SK-N-SH (cell line): ENCODE results near the gene DOCK3. TPM values are rescaled to one million over a fixed set of nuclear protein-coding genes. Genes with fewer than 3 reads are reported as not detected.
A peak's percentile ranks its signal among the peaks of the same experiment; 100 is the strongest.

Experiments
- CTCF ChIA-PET: fragments of 300-600, 350-600 bp; formaldehyde crosslinking; extraction: SDS; loops from one replicate; lab custom pipeline; 2021; lab: Yijun Ruan, JAX
- POLR2A ChIA-PET: fragments of 350-600 bp; sonication (Branson Sonifier 250); formaldehyde crosslinking; extraction: SDS; loops from one replicate; lab custom pipeline; 2020; ENCODE audit warnings: antibody characterized with exemption, inconsistent platforms; lab: Yijun Ruan, JAX
- DNase-seq: peaks from one replicate; pipeline ENCODE4 v3.0.0; 2012
- H2AFZ ChIP-seq: fragments of 200-600 bp; sonication (generic); 2 replicates; pipeline ENCODE4 v1.8.1; 2016; ENCODE audit warnings: antibody characterized with exemption, mild to moderate bottlenecking, low read depth
- H3F3A ChIP-seq: fragments of 200-600 bp; sonication (generic); replicated peaks from 2 replicates; pipeline ENCODE3; 2016; ENCODE audit warnings: antibody characterized with exemption, mild to moderate bottlenecking; ENCODE audit not compliant: insufficient read depth
- H3K27ac ChIP-seq, 2 experiments: fragments of 200-500 bp in 1 of 2; fragments of 200-600 bp in 1 of 2; sonication (Bioruptor generic) in 1 of 2; sonication (generic), shearing (Covaris generic) in 1 of 2; 2 replicates each; pipeline versions ENCODE4 v1.5.1 to v1.6.1; 2014 to 2016; ENCODE audit warnings: low read depth in 2 of 2, inconsistent platforms in 1 of 2, low read length in 1 of 2, mild to moderate bottlenecking in 1 of 2, mixed read lengths in 1 of 2
- H3K27me3 ChIP-seq: fragments of 200-600 bp; sonication (generic), shearing (Covaris generic); 2 replicates; pipeline ENCODE4 v1.6.1; 2016; ENCODE audit warnings: mixed run types; ENCODE audit not compliant: insufficient read depth
- H3K36me3 ChIP-seq, 2 experiments: fragments of 200-500 bp in 1 of 2; fragments of 200-600 bp in 1 of 2; sonication (Bioruptor generic) in 1 of 2; sonication (generic) in 1 of 2; replicated peaks in 1 of 2; 2 replicates each; pipeline versions ENCODE3 to v1.5.1; 2014 to 2016; ENCODE audit warnings: low read length in 1 of 2, mild to moderate bottlenecking in 1 of 2; ENCODE audit not compliant: insufficient read depth in 2 of 2, control insufficient read depth in 1 of 2
- H3K4me1 ChIP-seq, 2 experiments: fragments of 200-500 bp in 1 of 2; fragments of 200-600 bp in 1 of 2; sonication (Bioruptor generic) in 1 of 2; sonication (generic), shearing (Covaris generic) in 1 of 2; 2 replicates each; pipeline versions ENCODE4 v1.5.1 to v1.6.1; 2014 to 2016; ENCODE audit warnings: low read depth in 1 of 2, low read length in 1 of 2, mixed run types in 1 of 2; ENCODE audit not compliant: insufficient read depth in 2 of 2, control insufficient read depth in 1 of 2
- H3K4me2 ChIP-seq: fragments of 200-600 bp; sonication (generic), shearing (Covaris generic); 2 replicates; pipeline ENCODE4 v1.6.1; 2017; ENCODE audit warnings: mixed run types
- H3K4me3 ChIP-seq, 2 experiments: fragments of 200-500 bp in 1 of 2; fragments of 200-600 bp in 1 of 2; sonication (Bioruptor generic) in 1 of 2; sonication (generic), shearing (Covaris generic) in 1 of 2; 2 replicates each; pipeline versions ENCODE4 v1.5.1 to v1.8.1; 2014 to 2016; ENCODE audit warnings: low read depth in 2 of 2, inconsistent platforms in 1 of 2, low read length in 1 of 2, mild to moderate bottlenecking in 1 of 2, mixed read lengths in 1 of 2, moderate library complexity in 1 of 2
- H3K79me2 ChIP-seq: fragments of 200-600 bp; sonication (generic); 2 replicates; pipeline ENCODE4 v1.8.1; 2017; ENCODE audit warnings: mild to moderate bottlenecking; ENCODE audit not compliant: insufficient read depth
- H3K9ac ChIP-seq: fragments of 200-600 bp; sonication (generic); 2 replicates; pipeline ENCODE4 v1.6.1; 2017; ENCODE audit warnings: mixed run types
- H3K9me2 ChIP-seq: fragments of 200-600 bp; sonication (generic); 2 replicates; pipeline ENCODE4 v1.6.1; 2017; ENCODE audit warnings: mixed run types
- H3K9me3 ChIP-seq: fragments of 200-600 bp; sonication (generic); 2 replicates; pipeline ENCODE4 v1.6.1; 2017; ENCODE audit warnings: mixed run types, mild to moderate bottlenecking, moderate library complexity
- H4K20me1 ChIP-seq: fragments of 200-600 bp; sonication (generic); 2 replicates; pipeline ENCODE4 v1.6.1; 2017; ENCODE audit warnings: mild to moderate bottlenecking, mixed run types; ENCODE audit not compliant: insufficient read depth
- FOSL2 ChIP-seq: IDR thresholded peaks from 2 replicates; pipeline ENCODE4 v1.4.0; 2012; ENCODE audit warnings: low read depth, mild to moderate bottlenecking, moderate library complexity, borderline replicate concordance
- GATA2 ChIP-seq: sonication (generic); formaldehyde crosslinking; IDR thresholded peaks from 2 replicates; pipeline ENCODE4 v1.5.0; 2020; ENCODE audit warnings: mild to moderate bottlenecking, missing genetic modification reagents
- RAD21 ChIP-seq: IDR thresholded peaks from 2 replicates; pipeline ENCODE4 v1.6.1; 2012; ENCODE audit warnings: mild to moderate bottlenecking, low read length
- RFX5 ChIP-seq: IDR thresholded peaks from 2 replicates; pipeline ENCODE4 v1.6.1; 2012; ENCODE audit warnings: mild to moderate bottlenecking, improper control_type of control experiment, low read length
- WGBS: methylation state at CpG from one replicate; pipeline ENCODE4 v1.1.6; 2017; ENCODE audit warnings: low lambda C conversion rate; 5-methylcytosine and 5-hydroxymethylcytosine counted together
- polyA plus RNA-seq, 3 experiments: library from polyadenylated mRNA; depleted of rRNA; stranded (reverse); fragments of >200 nt; gene quantifications; 2 replicates each; pipeline ENCODE4 v1.2.3, GENCODE V29; 2012
- TF ChIP-seq, protein P1 (sequence below): fragments of 200-600 bp; sonication (generic); IDR thresholded peaks from 2 replicates; pipeline ENCODE4 v1.6.1; 2017; ENCODE audit warnings: antibody characterized with exemption, mild to moderate bottlenecking, moderate library complexity
- TF ChIP-seq, protein P2 (sequence below): fragments of 150-350 bp; IDR thresholded peaks from 2 replicates; pipeline ENCODE4 v1.6.1; 2017; ENCODE audit warnings: antibody characterized with exemption, low read length, low read depth, borderline replicate concordance

DOCK3 gene
- polyA plus RNA-seq, 1 of the 3 experiments (the other 2 are of a cell fraction), result 0.05 TPM

GRCh38 chr3:50672656-50673055 is 2.1 kb upstream of the DOCK3 start (continued):
- TF ChIP-seq GATA2 (CRISPR knock-in tag), result no peak

DNA sequence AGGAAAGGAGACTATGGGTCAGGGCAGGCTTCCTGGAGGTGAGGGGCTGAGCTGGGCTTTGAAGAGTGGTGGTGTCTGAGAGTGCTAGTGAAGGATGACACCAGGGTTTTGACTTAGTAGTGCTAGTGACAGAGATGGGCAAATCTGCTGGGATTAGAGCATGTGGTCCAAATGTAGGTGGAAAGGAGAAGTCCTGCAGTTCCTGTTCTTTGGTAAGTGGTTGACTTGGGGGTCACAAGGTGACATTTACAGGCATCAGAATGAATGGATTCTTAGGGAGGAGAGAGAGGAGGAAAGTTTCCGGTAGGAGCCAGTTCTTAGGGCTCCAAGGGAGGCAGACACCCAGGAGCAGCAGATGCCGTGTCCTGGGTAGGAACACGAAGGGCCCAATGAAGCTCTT is 796 bp upstream of the DOCK3 start:
- Histone ChIP-seq H3K9me2 (no peaks in the 10 kb centered on the region), H4K20me1 (peaks cover 16% of the 10 kb centered on the region), H3K79me2 (no peaks in the 10 kb centered on the region), H3K4me2 (no peak overlapping the region), H3K27me3 (peaks cover 62% of the 10 kb centered on the region), H3F3A (peaks cover 12% of the 10 kb centered on the region), H3K9me3 (no peaks in the 10 kb centered on the region), H3K4me1 (peaks cover 0 to 4% of the 10 kb centered on the region in 2 experiments; a peak in 1 of 4 replicates), H2AFZ (no peak overlapping the region), H3K9ac (no peak overlapping the region), H3K36me3 (no peaks in the 10 kb centered on the region), H3K4me3 (no peak overlapping the region), H3K27ac (no peak overlapping the region)
- ChIA-PET POLR2A (no interaction called here), CTCF (interaction anchor here (0.9 to 5.7 kb wide), 6 partner anchors 11 to 58 kb away, joined by 3 to 44 read pairs (median 3); partner anchors contain the start of gene MAPKAPK3)
- TF ChIP-seq, protein P1, sequence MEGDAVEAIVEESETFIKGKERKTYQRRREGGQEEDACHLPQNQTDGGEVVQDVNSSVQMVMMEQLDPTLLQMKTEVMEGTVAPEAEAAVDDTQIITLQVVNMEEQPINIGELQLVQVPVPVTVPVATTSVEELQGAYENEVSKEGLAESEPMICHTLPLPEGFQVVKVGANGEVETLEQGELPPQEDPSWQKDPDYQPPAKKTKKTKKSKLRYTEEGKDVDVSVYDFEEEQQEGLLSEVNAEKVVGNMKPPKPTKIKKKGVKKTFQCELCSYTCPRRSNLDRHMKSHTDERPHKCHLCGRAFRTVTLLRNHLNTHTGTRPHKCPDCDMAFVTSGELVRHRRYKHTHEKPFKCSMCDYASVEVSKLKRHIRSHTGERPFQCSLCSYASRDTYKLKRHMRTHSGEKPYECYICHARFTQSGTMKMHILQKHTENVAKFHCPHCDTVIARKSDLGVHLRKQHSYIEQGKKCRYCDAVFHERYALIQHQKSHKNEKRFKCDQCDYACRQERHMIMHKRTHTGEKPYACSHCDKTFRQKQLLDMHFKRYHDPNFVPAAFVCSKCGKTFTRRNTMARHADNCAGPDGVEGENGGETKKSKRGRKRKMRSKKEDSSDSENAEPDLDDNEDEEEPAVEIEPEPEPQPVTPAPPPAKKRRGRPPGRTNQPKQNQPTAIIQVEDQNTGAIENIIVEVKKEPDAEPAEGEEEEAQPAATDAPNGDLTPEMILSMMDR, result no peak
- no peak for TF ChIP-seq RFX5
- TF ChIP-seq, protein P2, sequence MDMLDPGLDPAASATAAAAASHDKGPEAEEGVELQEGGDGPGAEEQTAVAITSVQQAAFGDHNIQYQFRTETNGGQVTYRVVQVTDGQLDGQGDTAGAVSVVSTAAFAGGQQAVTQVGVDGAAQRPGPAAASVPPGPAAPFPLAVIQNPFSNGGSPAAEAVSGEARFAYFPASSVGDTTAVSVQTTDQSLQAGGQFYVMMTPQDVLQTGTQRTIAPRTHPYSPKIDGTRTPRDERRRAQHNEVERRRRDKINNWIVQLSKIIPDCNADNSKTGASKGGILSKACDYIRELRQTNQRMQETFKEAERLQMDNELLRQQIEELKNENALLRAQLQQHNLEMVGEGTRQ, result no peak
- no peak for DNase-seq
- 28% methylated on average over 3 of the region's 3 CpGs for WGBS

- no peak overlapping the region for H3K4me2 ChIP-seq
- no peak overlapping the region for H3K9ac ChIP-seq
- DNase-seq, result peak; percentile 78
- H3K36me3 ChIP-seq, result no peaks in the 10 kb centered on the region
- 8% methylated on average over 9 of the region's 65 CpGs for WGBS
- peak overlapping the region; percentile 25 to 45; a peak in 3 of 4 replicates for H3K4me3 ChIP-seq
- peaks cover 0 to 4% of the 10 kb centered on the region in 2 experiments; a peak in 1 of 4 replicates for H3K4me1 ChIP-seq
- POLR2A ChIA-PET, result interaction anchor here (1.4 kb wide), 1 partner anchor 710 kb away, joined by 3 read pairs; the partner anchor contains the start of gene MANF
- H3K9me2 ChIP-seq, result no peaks in the 10 kb centered on the region
- no peak overlapping the region for H3K27ac ChIP-seq
- peaks cover 12% of the 10 kb centered on the region for H3F3A ChIP-seq
- TF ChIP-seq FOSL2 (no peak), RAD21 (peak; percentile 30; the same call in 1 of the 2 replicates)
- TF ChIP-seq, protein P1, result peak; percentile 46
- CTCF ChIA-PET, result interaction anchor here (0.6 to 5.7 kb wide), 23 partner anchors 8 to 982 kb away, joined by 3 to 44 read pairs (median 4); partner anchors contain the start of gene MAPKAPK3
- no peak overlapping the region for H2AFZ ChIP-seq
- peaks cover 53% of the 10 kb centered on the region for H3K27me3 ChIP-seq
- no peaks in the 10 kb centered on the region for H3K9me3 ChIP-seq
- H3K79me2 ChIP-seq, result no peaks in the 10 kb centered on the region
- peaks cover 16% of the 10 kb centered on the region for H4K20me1 ChIP-seq
These were observed 678 bp downstream of the DOCK3 start for GRCh38 chr3:50675179-50676030.
